Measurements from ENCODE around the gene LCORL.
"Not testable (repeated sequence)": the region's sequence is repeated elsewhere in the genome, so short reads cannot be mapped to it uniquely, and the experiment has no call there.

LCORL gene

DNA sequence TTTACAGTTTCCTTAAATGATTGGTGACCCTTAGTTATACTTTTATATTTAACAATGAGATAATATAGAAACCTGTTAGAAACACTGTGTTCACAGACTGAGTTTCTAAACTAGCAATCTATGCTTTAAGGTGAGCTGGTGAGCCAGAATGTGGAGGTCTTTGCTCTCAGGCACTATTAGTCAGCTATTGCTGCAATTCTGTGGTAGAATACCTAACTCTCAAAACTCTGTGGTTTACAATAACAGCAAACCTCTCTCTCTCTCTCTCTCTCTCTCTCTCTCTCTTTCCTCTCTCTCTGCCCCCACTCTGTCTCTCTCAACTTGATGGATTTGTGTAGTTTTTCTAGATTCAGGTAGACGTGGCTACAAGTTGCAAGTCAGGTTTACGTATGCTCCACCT lies 17.6 kb upstream of the LCORL start:
- TF ChIP-seq, protein P1, sequence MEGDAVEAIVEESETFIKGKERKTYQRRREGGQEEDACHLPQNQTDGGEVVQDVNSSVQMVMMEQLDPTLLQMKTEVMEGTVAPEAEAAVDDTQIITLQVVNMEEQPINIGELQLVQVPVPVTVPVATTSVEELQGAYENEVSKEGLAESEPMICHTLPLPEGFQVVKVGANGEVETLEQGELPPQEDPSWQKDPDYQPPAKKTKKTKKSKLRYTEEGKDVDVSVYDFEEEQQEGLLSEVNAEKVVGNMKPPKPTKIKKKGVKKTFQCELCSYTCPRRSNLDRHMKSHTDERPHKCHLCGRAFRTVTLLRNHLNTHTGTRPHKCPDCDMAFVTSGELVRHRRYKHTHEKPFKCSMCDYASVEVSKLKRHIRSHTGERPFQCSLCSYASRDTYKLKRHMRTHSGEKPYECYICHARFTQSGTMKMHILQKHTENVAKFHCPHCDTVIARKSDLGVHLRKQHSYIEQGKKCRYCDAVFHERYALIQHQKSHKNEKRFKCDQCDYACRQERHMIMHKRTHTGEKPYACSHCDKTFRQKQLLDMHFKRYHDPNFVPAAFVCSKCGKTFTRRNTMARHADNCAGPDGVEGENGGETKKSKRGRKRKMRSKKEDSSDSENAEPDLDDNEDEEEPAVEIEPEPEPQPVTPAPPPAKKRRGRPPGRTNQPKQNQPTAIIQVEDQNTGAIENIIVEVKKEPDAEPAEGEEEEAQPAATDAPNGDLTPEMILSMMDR (conservative IDR thresholded peaks at IDR 0.05; ENCODE audit: low read depth): no peak
- no peak for DNase-seq (ENCODE audit: low spot score)
- ChIA-PET POLR2A (ENCODE audit: low non-redundant PET) (no interaction called here), CTCF (no interaction called here)
- no peak overlapping the region for H3K27ac ChIP-seq

DNA sequence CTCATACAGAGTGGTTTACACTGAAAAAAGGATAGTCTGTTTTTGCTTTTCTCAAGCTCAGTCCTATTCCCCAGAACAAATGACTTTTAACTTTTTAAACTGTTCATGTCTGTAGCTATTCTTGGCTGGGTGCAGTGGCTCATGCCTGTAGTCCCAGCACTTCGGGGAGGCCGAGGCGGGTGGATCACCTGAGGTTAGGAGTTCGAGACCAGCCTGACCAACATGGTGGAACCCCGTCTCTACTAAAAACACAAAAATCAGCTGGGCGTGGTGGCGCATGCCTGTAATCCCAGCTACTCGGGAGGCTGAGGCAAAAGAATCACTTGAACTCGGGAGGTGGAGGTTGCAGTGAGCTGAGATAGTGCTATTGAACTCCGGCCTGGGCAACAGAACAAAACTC lies 14.8 kb upstream of the LCORL start:
- DNase-seq (ENCODE audit: low spot score); H3K27ac ChIP-seq; POLR2A ChIA-PET (ENCODE audit: low non-redundant PET); CTCF ChIA-PET: not testable (repeated sequence)

DNA sequence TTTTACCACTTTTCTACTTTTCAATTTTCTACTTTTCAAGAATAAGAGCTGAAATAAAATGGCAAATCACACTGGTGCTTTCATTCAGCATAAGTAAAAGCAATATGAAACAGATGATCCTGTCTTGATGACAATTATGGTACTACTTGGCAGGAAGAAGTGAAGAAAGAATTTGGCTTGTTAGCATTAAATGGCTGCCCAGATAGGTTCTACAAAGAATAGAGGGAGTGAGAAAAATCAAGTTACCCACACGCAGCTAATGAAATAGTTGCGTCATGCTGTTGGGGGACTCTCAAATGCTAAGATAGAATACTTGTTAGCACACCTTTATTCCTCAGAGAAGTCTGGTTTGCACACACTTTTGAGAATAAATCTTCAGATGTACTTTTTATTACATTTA lies 12.5 kb upstream of the LCORL start:
- TF ChIP-seq, protein P1 (conservative IDR thresholded peaks at IDR 0.05; ENCODE audit: low read depth): no peak
- ChIA-PET CTCF (no interaction called here), POLR2A (ENCODE audit: low non-redundant PET) (no interaction called here)
- DNase-seq (ENCODE audit: low spot score): no peak
- H3K27ac ChIP-seq: no peak overlapping the region

DNA sequence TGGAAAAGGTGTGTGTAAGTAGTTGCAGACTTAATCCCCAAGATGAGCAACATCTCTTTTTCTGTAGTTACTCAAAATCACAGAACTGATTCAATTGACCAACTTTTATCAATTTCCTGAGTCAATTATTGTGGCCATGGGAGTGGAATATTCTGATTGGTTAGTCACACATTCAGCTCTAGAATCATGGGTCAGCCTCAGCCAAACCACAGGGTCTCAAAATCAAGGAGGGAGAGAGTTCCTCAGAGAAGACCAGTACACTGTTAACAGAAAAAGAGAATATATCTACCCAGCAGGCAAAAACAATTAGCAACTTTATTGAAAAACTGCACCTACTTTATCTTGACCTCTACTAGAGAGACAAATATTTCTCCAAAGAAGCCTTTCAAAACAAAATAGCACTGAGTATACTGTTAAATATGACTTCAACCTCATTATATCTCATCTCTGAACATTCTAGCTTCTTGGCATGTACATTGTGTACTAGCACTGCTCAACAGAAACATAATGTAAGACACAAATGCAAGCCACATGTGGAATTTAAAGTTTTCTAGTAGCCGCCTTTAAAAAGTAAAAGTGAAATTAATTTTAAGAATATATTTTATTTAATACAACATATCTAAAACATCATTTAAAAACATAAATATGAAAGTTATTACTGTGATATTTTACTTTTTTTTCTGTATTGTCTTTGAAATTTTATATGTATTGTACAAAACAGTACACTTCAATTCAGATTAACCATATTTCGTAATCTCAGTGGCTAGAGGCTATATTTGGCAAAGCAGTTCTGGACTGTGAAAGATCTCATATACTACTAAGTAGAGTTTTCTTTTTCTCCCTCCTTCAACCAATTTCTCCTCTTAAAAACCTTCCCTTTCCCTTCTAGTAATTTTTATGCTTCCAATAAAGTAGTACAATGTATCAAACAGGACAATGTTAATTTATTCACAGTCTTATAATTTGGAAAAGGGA lies 11.8 kb upstream of the LCORL start:
- ChIA-PET CTCF (no interaction called here), POLR2A (ENCODE audit: low non-redundant PET) (no interaction called here)
- no peak overlapping the region for H3K27ac ChIP-seq
- no peak for DNase-seq (ENCODE audit: low spot score)
- TF ChIP-seq, protein P1 (conservative IDR thresholded peaks at IDR 0.05; ENCODE audit: low read depth): no peak

DNA sequence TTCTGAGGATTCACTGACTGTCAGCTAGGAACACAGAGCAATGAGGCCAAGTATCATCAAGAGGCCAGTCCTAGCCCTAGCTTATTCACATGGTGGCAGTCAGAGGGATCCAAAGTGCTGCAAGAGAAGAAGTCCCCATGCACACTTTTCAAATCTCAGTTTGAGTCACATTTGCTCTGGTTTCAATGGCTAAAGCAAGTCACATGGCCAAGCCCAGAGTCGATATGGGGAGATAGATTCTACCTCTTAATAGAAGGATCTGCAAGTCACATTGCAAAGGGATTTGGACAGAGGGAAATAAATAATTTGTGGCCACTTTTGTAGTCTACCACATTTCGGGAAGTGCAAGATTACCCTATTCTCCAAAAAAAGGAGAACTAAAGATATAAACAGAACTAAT lies 3.7 kb upstream of the LCORL start:
- no peak for DNase-seq (ENCODE audit: low spot score)

DNA sequence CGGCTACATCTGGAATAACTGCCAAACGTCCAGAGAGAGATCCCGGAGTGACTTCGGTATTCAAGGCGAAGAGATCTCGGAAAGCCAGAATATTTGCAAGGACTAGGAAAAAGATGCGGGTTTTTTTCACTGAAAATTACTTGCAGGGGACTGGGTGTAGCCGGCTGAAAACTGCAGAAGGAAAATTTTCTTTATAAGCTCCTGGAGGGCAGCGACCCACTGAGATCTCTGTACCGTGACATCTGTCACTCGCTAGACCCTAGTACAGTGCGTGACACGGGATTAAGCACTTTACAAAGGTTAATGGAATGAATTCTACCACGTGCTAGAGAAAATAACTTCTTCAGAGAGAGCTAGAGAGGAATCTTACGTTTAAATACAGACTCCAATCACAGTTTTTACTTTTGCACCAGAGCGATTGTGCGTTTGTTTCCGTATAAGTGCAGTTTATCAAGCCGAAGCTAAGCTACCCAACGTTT lies 1.1 kb upstream of the LCORL start:
- DNase-seq (ENCODE audit: low spot score): no peak
- peak overlapping the region; percentile 96 for H3K27ac ChIP-seq
- ChIA-PET POLR2A (ENCODE audit: low non-redundant PET) (interaction anchor here (0.6 kb wide), 1 partner anchor 407 kb away, joined by 3 read pairs; no protein-coding TSS in a partner anchor), CTCF (interaction anchor here (0.6 kb wide), 1 partner anchor 435 kb away, joined by 5 read pairs; no protein-coding TSS in a partner anchor)
- TF ChIP-seq, protein P1 (conservative IDR thresholded peaks at IDR 0.05; ENCODE audit: low read depth): no peak

More for the DNA sequence above, 3.7 kb upstream of the LCORL start:
- CTCF ChIA-PET: no interaction called here
- POLR2A ChIA-PET (ENCODE audit: low non-redundant PET): no interaction called here
- TF ChIP-seq, protein P1 (conservative IDR thresholded peaks at IDR 0.05; ENCODE audit: low read depth): no peak
- no peak overlapping the region for H3K27ac ChIP-seq

DNA sequence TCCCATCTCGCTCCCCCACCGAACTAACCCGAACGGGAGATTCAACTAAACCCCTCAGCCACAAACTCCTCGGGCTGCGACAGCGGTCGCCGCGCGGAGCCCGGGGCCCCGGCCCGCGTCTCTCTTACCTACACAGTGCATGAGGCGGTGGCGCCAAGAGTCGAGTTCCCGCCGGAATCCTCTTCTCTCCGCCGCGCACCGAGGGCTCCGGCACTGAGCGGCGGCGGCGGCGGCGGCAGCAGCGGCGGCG lies 160 bp downstream of the LCORL start:
- TF ChIP-seq, protein P1 (conservative IDR thresholded peaks at IDR 0.05; ENCODE audit: low read depth): no peak
- H3K27ac ChIP-seq: peak overlapping the region; percentile 96
- POLR2A ChIA-PET (ENCODE audit: low non-redundant PET): no interaction called here
- peak; percentile 20 for DNase-seq (ENCODE audit: low spot score)
- CTCF ChIA-PET: no interaction called here

Data from RWPE1 (cell line).